OCI-LY3 (cell line): ENCODE measurements around the gene BEND7.

Source experiments
- EZH2phosphoT487 ChIP-seq: fragments of 200-600 bp; shearing (Covaris generic); IDR thresholded peaks from 2 replicates; pipeline ENCODE4 v1.6.1; 2018; ENCODE audit warnings: antibody characterized with exemption, mixed run types, low read depth
- TF ChIP-seq, protein P1 (sequence below): fragments of 200-600, 300-600 bp; sonication (generic); IDR thresholded peaks from 2 replicates; pipeline ENCODE4 v1.5.1; 2014; ENCODE audit warnings: antibody characterized with exemption, low read length, low read depth

- TF ChIP-seq, protein P1, sequence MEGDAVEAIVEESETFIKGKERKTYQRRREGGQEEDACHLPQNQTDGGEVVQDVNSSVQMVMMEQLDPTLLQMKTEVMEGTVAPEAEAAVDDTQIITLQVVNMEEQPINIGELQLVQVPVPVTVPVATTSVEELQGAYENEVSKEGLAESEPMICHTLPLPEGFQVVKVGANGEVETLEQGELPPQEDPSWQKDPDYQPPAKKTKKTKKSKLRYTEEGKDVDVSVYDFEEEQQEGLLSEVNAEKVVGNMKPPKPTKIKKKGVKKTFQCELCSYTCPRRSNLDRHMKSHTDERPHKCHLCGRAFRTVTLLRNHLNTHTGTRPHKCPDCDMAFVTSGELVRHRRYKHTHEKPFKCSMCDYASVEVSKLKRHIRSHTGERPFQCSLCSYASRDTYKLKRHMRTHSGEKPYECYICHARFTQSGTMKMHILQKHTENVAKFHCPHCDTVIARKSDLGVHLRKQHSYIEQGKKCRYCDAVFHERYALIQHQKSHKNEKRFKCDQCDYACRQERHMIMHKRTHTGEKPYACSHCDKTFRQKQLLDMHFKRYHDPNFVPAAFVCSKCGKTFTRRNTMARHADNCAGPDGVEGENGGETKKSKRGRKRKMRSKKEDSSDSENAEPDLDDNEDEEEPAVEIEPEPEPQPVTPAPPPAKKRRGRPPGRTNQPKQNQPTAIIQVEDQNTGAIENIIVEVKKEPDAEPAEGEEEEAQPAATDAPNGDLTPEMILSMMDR, result no peak
- TF ChIP-seq EZH2phosphoT487, result no peak
Measured at GRCh38 chr10:13399236-13399635, 129.6 kb downstream of the BEND7 start.
